HCT116 (cell line): ENCODE results near the gene MECP2. TPM values are rescaled to one million over a fixed set of nuclear protein-coding genes. Genes with fewer than 3 reads are reported as not detected.

Experiments used
- ATAC-seq: fragments of 200-7000 bp; cut with Tn5 transposase; 2 replicates; pipeline ENCODE4 v1.9.1; 2020; ENCODE audit warnings: mild to moderate bottlenecking, moderate library complexity
- BruUV-seq: library from RNA; stranded (reverse); fragments of 400-500 nt; replicated peaks from 2 replicates; lab custom pipeline; 2021; lab: Mats Ljungman, UMichigan
- CTCF ChIA-PET: fragments of 300-600 bp; sonication (Branson Sonifier 250); formaldehyde crosslinking; loops from one replicate; lab custom pipeline; 2021; ENCODE audit warnings: antibody characterized with exemption; lab: Charles Lee
- POLR2A ChIA-PET: fragments of 300-600, 350-600 bp; sonication (Branson Sonifier 250); formaldehyde crosslinking; loops from one replicate; lab custom pipeline; 2021; ENCODE audit warnings: antibody characterized with exemption; lab: Charles Lee
- RAD21 ChIA-PET, 2 experiments: fragments of 300-600 bp; sonication (Branson Sonifier 250); formaldehyde crosslinking; loops; one replicate each; lab custom pipeline; 2023; ENCODE audit warnings: low total read pairs in 2 of 2; ENCODE audit not compliant: uncharacterized antibody in 2 of 2, unreplicated experiment in 2 of 2, low non-redundant PET in 1 of 2; lab: Charles Lee
- DNase-seq: peaks from one replicate; pipeline ENCODE4 v3.0.0-alpha.2; 2010; ENCODE audit warnings: low read depth, low spot score
- H2AFZ ChIP-seq: fragments of 200-600 bp; shearing (Covaris generic), sonication (generic); 2 replicates; pipeline ENCODE4 v1.6.1; 2017; ENCODE audit warnings: low read depth, mixed run types, mixed read lengths, antibody characterized with exemption, low read length; ENCODE audit not compliant: poor library complexity, severe bottlenecking
- H3K27ac ChIP-seq: 2 replicates; pipeline ENCODE4 v1.5.1; 2012; ENCODE audit warnings: low read depth, low read length
- H3K27me3 ChIP-seq: fragments of 200-600 bp; sonication (generic); 2 replicates; pipeline ENCODE4 v1.6.1; 2016; ENCODE audit warnings: mixed run types, low read length, mixed read lengths; ENCODE audit not compliant: insufficient read depth
- H3K36me3 ChIP-seq, 2 experiments: fragments of 200-500 bp in 1 of 2; fragments of 200-600 bp in 1 of 2; sonication (Bioruptor generic) in 1 of 2; sonication (generic) in 1 of 2; 2 replicates each; pipeline versions ENCODE4 v1.5.1 to v1.6.1; 2014 to 2016; ENCODE audit warnings: low read length in 2 of 2, inconsistent platforms in 1 of 2, mixed read lengths in 1 of 2, mixed run types in 1 of 2; ENCODE audit not compliant: insufficient read depth in 2 of 2, control insufficient read depth in 1 of 2
- H3K4me1 ChIP-seq, 2 experiments: fragments of 200-600 bp in 1 of 2; sonication (generic) in 1 of 2; 2 replicates each; pipeline versions ENCODE4 v1.5.1 to v1.6.1; 2012 to 2017; ENCODE audit warnings: low read length in 2 of 2, inconsistent platforms in 1 of 2, mild to moderate bottlenecking in 1 of 2, mixed read lengths in 1 of 2, mixed run types in 1 of 2, moderate library complexity in 1 of 2; ENCODE audit not compliant: insufficient read depth in 2 of 2, control insufficient read depth in 1 of 2
- H3K4me2 ChIP-seq: fragments of 200-600 bp; sonication (generic); 2 replicates; pipeline ENCODE4 v1.6.1; 2017; ENCODE audit warnings: mixed run types, low read length, mixed read lengths
- H3K4me3 ChIP-seq, 2 experiments: fragments of 200-600 bp in 1 of 2; sonication (generic) in 1 of 2; replicated peaks in 1 of 2; 2 replicates each; pipeline ENCODE4 v1.5.1; 2011 to 2016; ENCODE audit warnings: low read length in 2 of 2, control low read depth in 1 of 2, low read depth in 1 of 2, mild to moderate bottlenecking in 1 of 2, mixed read lengths in 1 of 2, mixed run types in 1 of 2
- H3K79me2 ChIP-seq: fragments of 200-600 bp; sonication (generic); 2 replicates; pipeline ENCODE4 v1.6.1; 2017; ENCODE audit warnings: mild to moderate bottlenecking, mixed run types, low read length, moderate library complexity, mixed read lengths; ENCODE audit not compliant: insufficient read depth
- H3K9ac ChIP-seq: fragments of 200-600 bp; sonication (generic); 2 replicates; pipeline ENCODE4 v1.6.1; 2016; ENCODE audit warnings: low read length, mixed read lengths
- H3K9me2 ChIP-seq: fragments of 200-600 bp; sonication (generic), shearing (Covaris generic); 2 replicates; pipeline ENCODE4 v1.6.1; 2017; ENCODE audit warnings: mixed run types, mild to moderate bottlenecking, moderate library complexity; ENCODE audit not compliant: insufficient read depth
- H3K9me3 ChIP-seq, 2 experiments: fragments of 200-500 bp in 1 of 2; fragments of 200-600 bp in 1 of 2; sonication (Bioruptor generic) in 1 of 2; sonication (generic) in 1 of 2; 2 replicates each; pipeline ENCODE4 v1.6.1; 2014 to 2017; ENCODE audit warnings: low read length in 2 of 2, mixed read lengths in 2 of 2, inconsistent platforms in 1 of 2, low read depth in 1 of 2, mild to moderate bottlenecking in 1 of 2, mixed run types in 1 of 2, moderate library complexity in 1 of 2; ENCODE audit not compliant: control insufficient read depth in 1 of 2, insufficient read depth in 1 of 2
- H4K20me1 ChIP-seq: fragments of 200-600 bp; sonication (generic), shearing (Covaris generic); 2 replicates; pipeline ENCODE4 v1.6.1; 2017; ENCODE audit warnings: mixed run types, mild to moderate bottlenecking, moderate library complexity; ENCODE audit not compliant: insufficient read depth
- CBX3 ChIP-seq: IDR thresholded peaks from 2 replicates; pipeline ENCODE4 v1.6.1; 2012; ENCODE audit warnings: low read depth
- CTCF ChIP-seq, 3 experiments: fragments of 200-600 bp in 1 of 3; sonication (generic) in 1 of 3; IDR thresholded peaks in 2 of 3; conservative IDR thresholded peaks in 1 of 3; 2 replicates each; pipeline ENCODE4 v1.5.1; 2012 to 2017; ENCODE audit warnings: low read depth in 2 of 3, low read length in 2 of 3, antibody characterized with exemption in 1 of 3, borderline replicate concordance in 1 of 3, control low read depth in 1 of 3, mild to moderate bottlenecking in 1 of 3, mixed read lengths in 1 of 3, mixed run types in 1 of 3, moderate library complexity in 1 of 3; ENCODE audit not compliant: insufficient read depth in 1 of 3
- EGR1 ChIP-seq: IDR thresholded peaks from 2 replicates; pipeline ENCODE4 v1.6.1; 2012; ENCODE audit warnings: low read depth
- ELF1 ChIP-seq: IDR thresholded peaks from 2 replicates; pipeline ENCODE4 v1.6.1; 2012; ENCODE audit warnings: low read depth, borderline replicate concordance
- EZH2 ChIP-seq: fragments of 200-600 bp; sonication (generic); IDR thresholded peaks from 2 replicates; pipeline ENCODE4 v1.6.1; 2017; ENCODE audit warnings: antibody characterized with exemption, mixed run types
- FOSL1 ChIP-seq: IDR thresholded peaks from 2 replicates; pipeline ENCODE4 v1.6.1; 2012; ENCODE audit warnings: low read depth
- JUND ChIP-seq: IDR thresholded peaks from 2 replicates; pipeline ENCODE4 v1.6.1; 2012
- SIN3A ChIP-seq: IDR thresholded peaks from 2 replicates; pipeline ENCODE4 v1.6.1; 2012; ENCODE audit warnings: low read depth
- SP1 ChIP-seq: IDR thresholded peaks from 2 replicates; pipeline ENCODE4 v1.6.1; 2012; ENCODE audit warnings: low read depth
- TCF7L2 ChIP-seq: IDR thresholded peaks from 2 replicates; pipeline ENCODE4 v1.7.0; 2011; ENCODE audit warnings: borderline replicate concordance, inconsistent platforms; ENCODE audit not compliant: insufficient read depth, insufficient read length; ENCODE audit errors: extremely low read depth
- ZNF274 ChIP-seq: fragments of 200-500 bp; sonication (Bioruptor generic); IDR thresholded peaks from 2 replicates; pipeline ENCODE4 v1.6.1; 2014; ENCODE audit warnings: mild to moderate bottlenecking, low read depth, low read length, inconsistent platforms
- intact Hi-C: fragments of 100-400 bp; cut with micrococcal nuclease; formaldehyde crosslinking; loops from 2 replicates; pipeline ENCODE4 v1.10.0; 2022
- total RNA-seq: library from RNA; stranded (reverse); gene quantifications from one replicate; pipeline ENCODE4 v1.2.1, GENCODE V29; 2021; ENCODE audit not compliant: unreplicated experiment
- TF ChIP-seq, protein P1 (sequence below): IDR thresholded peaks from 2 replicates; pipeline ENCODE4 v1.6.1; 2012
- TF ChIP-seq, protein P2 (sequence below): IDR thresholded peaks from 2 replicates; pipeline ENCODE4 v1.6.1; 2012; ENCODE audit warnings: low read depth

Gene MECP2
- total RNA-seq, 1 experiment from 2014 or later, result 32.4 TPM

DNA sequence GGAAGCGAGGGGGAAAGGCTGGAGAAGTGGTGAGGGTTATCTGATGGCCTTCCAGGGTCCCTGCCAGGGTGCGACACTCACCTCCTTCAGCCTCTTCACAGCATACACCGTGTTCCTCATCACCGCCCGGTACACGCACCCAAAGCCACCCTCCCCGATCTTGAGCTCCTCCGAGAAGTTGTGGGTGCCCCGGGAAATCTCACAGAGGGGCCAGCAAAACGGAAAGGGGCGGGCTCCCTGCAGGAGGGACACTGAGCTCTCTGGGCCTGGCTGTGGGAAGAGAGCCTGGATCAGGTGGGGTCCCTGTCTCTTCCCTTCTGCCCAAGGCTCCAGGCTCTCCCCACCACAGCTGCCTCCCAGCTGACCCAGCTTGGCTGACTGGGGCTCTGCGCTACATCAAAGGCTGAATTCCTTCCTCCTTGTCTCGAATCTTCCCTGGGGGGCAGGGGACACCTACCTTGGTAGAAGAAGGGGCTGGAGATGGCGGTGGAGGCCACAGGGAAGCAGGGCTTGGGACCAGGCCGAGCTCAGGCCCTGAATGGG, 78.9 kb downstream of the MECP2 start:
- BruUV-seq, result TSS peak; percentile 40
- POLR2A ChIA-PET, result interaction anchor here (0.5 kb wide), 1 partner anchor 421 kb away, joined by 3 read pairs; no protein-coding TSS in a partner anchor
- Histone ChIP-seq H3K9ac (peak overlapping the region; percentile 88), H4K20me1 (no peaks in the 10 kb centered on the region), H3K27ac (peak overlapping the region; percentile 88), H3K4me3 (peak overlapping the region; percentile 68 to 69), H3K27me3 (no peaks in the 10 kb centered on the region), H3K4me1 (peaks cover 9 to 31% of the 10 kb centered on the region in 2 experiments), H3K4me2 (peak overlapping the region; percentile 81), H3K9me2 (no peaks in the 10 kb centered on the region), H3K9me3 (no peaks in the 10 kb centered on the region), H3K36me3 (peaks cover 2 to 5% of the 10 kb centered on the region in 2 experiments; a peak in 1 of 4 replicates), H3K79me2 (peaks cover 42% of the 10 kb centered on the region), H2AFZ (no peak overlapping the region)
- intact Hi-C loops, result no loop called here
- ATAC-seq, result no peak
- TF ChIP-seq CTCF (IDR thresholded peaks at IDR 0.05 in 2 of 3, conservative IDR thresholded peaks at IDR 0.05 in 1 of 3; ENCODE audit: borderline replicate concordance in 1 of 3, insufficient read depth in 1 of 3, low read depth in 2 of 3, low read length in 2 of 3) (no peak), ELF1 (no peak), SIN3A (no peak), JUND (no peak)
- DNase-seq, result no peak
- RAD21 ChIA-PET, result no interaction called here
- CTCF ChIA-PET, result no interaction called here

DNA sequence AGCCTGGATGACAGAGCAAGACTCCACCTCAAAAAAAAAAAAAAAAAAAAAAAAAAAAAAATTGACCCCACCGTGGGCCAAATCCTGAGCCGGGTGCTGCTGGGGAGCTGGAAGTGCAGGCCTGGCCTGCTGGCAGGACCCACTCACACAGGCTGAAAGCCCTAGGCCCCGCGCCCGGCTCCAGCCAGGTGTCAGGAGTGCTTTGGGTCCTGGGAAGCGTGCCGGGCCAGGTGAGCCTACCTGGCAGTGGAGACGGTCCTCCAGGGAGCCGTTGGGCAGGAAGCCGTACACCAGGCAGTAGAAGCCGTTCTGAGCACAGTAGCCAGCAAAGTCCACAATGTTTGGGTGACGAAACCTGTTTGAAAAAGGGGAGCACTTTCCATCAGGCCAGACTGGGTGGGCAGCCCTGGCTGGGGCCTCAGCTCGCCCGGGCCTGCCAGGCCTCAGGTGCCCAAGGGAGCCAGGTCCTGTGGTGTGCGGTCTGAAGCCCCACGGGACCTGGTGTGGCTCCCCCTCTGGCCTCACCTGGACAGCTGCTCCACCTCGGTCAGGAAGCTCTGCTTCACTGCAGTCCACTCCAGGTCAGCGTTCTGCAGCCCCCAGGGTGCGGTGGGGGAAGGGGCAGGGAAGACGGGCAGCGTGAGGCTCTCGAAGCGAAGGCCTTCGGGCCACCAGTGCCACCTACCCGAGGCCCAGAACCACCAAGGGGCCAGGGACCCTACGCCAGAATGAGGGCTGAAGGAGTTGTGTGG, 79.6 kb downstream of the MECP2 start:
- ATAC-seq (no peak), DNase-seq (no peak)
- no peaks in the 10 kb centered on the region for H3K9me2 ChIP-seq
- H3K4me2 ChIP-seq, result peak overlapping the region; percentile 81
- peaks cover 42% of the 10 kb centered on the region for H3K79me2 ChIP-seq
- H4K20me1 ChIP-seq, result no peaks in the 10 kb centered on the region
- POLR2A ChIA-PET, result interaction anchor here (0.5 kb wide), 1 partner anchor 420 kb away, joined by 3 read pairs; no protein-coding TSS in a partner anchor
- peak overlapping the region; percentile 88 for H3K9ac ChIP-seq
- CTCF ChIA-PET, result no interaction called here
- no peaks in the 10 kb centered on the region for H3K27me3 ChIP-seq
- no peak overlapping the region for H2AFZ ChIP-seq
- peaks cover 9 to 31% of the 10 kb centered on the region in 2 experiments for H3K4me1 ChIP-seq
- BruUV-seq, result no TSS peak
- peak overlapping the region; percentile 88 for H3K27ac ChIP-seq
- RAD21 ChIA-PET, result no interaction called here
- peaks cover 2 to 5% of the 10 kb centered on the region in 2 experiments; a peak in 1 of 4 replicates for H3K36me3 ChIP-seq
- intact Hi-C loops, result no loop called here
- H3K9me3 ChIP-seq, result no peaks in the 10 kb centered on the region
- peak overlapping the region; percentile 68 to 69 for H3K4me3 ChIP-seq
- TF ChIP-seq ZNF274, result no peak
- no peak for TF ChIP-seq FOSL1
- TF ChIP-seq CBX3, result no peak
- no peak for TF ChIP-seq EZH2
- TF ChIP-seq, protein P1, sequence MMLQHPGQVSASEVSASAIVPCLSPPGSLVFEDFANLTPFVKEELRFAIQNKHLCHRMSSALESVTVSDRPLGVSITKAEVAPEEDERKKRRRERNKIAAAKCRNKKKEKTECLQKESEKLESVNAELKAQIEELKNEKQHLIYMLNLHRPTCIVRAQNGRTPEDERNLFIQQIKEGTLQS, result no peak
- TF ChIP-seq SIN3A, result no peak
- TF ChIP-seq SP1, result no peak
- TF ChIP-seq EGR1, result no peak
- no peak for TF ChIP-seq TCF7L2
- no peak for TF ChIP-seq JUND
- TF ChIP-seq, protein P2, sequence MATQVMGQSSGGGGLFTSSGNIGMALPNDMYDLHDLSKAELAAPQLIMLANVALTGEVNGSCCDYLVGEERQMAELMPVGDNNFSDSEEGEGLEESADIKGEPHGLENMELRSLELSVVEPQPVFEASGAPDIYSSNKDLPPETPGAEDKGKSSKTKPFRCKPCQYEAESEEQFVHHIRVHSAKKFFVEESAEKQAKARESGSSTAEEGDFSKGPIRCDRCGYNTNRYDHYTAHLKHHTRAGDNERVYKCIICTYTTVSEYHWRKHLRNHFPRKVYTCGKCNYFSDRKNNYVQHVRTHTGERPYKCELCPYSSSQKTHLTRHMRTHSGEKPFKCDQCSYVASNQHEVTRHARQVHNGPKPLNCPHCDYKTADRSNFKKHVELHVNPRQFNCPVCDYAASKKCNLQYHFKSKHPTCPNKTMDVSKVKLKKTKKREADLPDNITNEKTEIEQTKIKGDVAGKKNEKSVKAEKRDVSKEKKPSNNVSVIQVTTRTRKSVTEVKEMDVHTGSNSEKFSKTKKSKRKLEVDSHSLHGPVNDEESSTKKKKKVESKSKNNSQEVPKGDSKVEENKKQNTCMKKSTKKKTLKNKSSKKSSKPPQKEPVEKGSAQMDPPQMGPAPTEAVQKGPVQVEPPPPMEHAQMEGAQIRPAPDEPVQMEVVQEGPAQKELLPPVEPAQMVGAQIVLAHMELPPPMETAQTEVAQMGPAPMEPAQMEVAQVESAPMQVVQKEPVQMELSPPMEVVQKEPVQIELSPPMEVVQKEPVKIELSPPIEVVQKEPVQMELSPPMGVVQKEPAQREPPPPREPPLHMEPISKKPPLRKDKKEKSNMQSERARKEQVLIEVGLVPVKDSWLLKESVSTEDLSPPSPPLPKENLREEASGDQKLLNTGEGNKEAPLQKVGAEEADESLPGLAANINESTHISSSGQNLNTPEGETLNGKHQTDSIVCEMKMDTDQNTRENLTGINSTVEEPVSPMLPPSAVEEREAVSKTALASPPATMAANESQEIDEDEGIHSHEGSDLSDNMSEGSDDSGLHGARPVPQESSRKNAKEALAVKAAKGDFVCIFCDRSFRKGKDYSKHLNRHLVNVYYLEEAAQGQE, result no peak
